WTC11 (cell line): ENCODE measurements around the gene NBL1.

Source experiments
- CTCF ChIP-seq: fragments of 200-600 bp; IDR thresholded peaks from 2 replicates; pipeline ENCODE4 v1.8.0; 2022; ENCODE audit warnings: antibody characterized with exemption
- FOXJ3 ChIP-seq: sonication (generic); formaldehyde crosslinking; IDR thresholded peaks from 2 replicates; pipeline ENCODE4 v1.9.0; 2021; ENCODE audit warnings: missing genetic modification reagents, mild to moderate bottlenecking, borderline replicate concordance
- IRF1 ChIP-seq: sonication (generic); formaldehyde crosslinking; IDR thresholded peaks from 2 replicates; pipeline ENCODE4 v1.8.0; 2023; ENCODE audit warnings: missing genetic modification reagents

GRCh38 chr1:19700079-19700777 is 56.1 kb downstream of the NBL1 start:
- no peak for TF ChIP-seq IRF1 (CRISPR knock-in tag)
- no peak for TF ChIP-seq CTCF
- no peak for TF ChIP-seq FOXJ3
